Ishikawa (cell line): ENCODE measurements around the gene RNF31.

Experiments
- CEBPB ChIP-seq: IDR thresholded peaks from 2 replicates; pipeline ENCODE4 v1.6.1; 2012
- CREB1 ChIP-seq: IDR thresholded peaks from 2 replicates; pipeline ENCODE4 v1.6.1; 2012; ENCODE audit warnings: low read depth
- EGR1 ChIP-seq: IDR thresholded peaks from 2 replicates; pipeline ENCODE4 v1.6.1; 2012
- EP300 ChIP-seq: IDR thresholded peaks from 2 replicates; pipeline ENCODE4 v1.6.1; 2012; ENCODE audit warnings: borderline replicate concordance
- FOXM1 ChIP-seq: IDR thresholded peaks from 2 replicates; pipeline ENCODE4 v1.6.1; 2012; ENCODE audit warnings: low read depth, borderline replicate concordance
- MAX ChIP-seq: IDR thresholded peaks from 2 replicates; pipeline ENCODE4 v1.6.1; 2012
- RAD21 ChIP-seq: IDR thresholded peaks from 2 replicates; pipeline ENCODE4 v1.6.1; 2012; ENCODE audit warnings: low read depth
- REST ChIP-seq: IDR thresholded peaks from 2 replicates; pipeline ENCODE4 v1.6.1; 2012; ENCODE audit warnings: low read depth, mild to moderate bottlenecking
- TAF1 ChIP-seq: IDR thresholded peaks from 2 replicates; pipeline ENCODE4 v1.6.1; 2012; ENCODE audit warnings: low read depth, mild to moderate bottlenecking
- TCF12 ChIP-seq: IDR thresholded peaks from 2 replicates; pipeline ENCODE4 v1.6.1; 2012; ENCODE audit warnings: low read depth
- TEAD4 ChIP-seq: IDR thresholded peaks from 2 replicates; pipeline ENCODE4 v1.6.1; 2012
- USF1 ChIP-seq: IDR thresholded peaks from 2 replicates; pipeline ENCODE4 v1.6.1; 2012
- YY1 ChIP-seq: IDR thresholded peaks from 2 replicates; pipeline ENCODE4 v1.6.1; 2012; ENCODE audit warnings: low read depth
- ZBTB7A ChIP-seq: IDR thresholded peaks from 2 replicates; pipeline ENCODE4 v1.6.1; 2012; ENCODE audit warnings: low read depth

GRCh38 chr14:24198814-24199524 lies 51.7 kb downstream of the RNF31 start:
- TF ChIP-seq CREB1: no peak
- TF ChIP-seq EP300: no peak
- no peak for TF ChIP-seq MAX
- TF ChIP-seq RAD21: no peak
- TF ChIP-seq REST: no peak
- no peak for TF ChIP-seq EGR1
- TF ChIP-seq TEAD4: no peak
- TF ChIP-seq ZBTB7A: no peak
- no peak for TF ChIP-seq CEBPB
- no peak for TF ChIP-seq USF1
- no peak for TF ChIP-seq FOXM1
- TF ChIP-seq TCF12: no peak
- no peak for TF ChIP-seq TAF1
- TF ChIP-seq YY1: no peak
